Adipocyte (in vitro differentiated cells): Measurements from ENCODE around the gene ZC3H4.
"Not testable (repeated sequence)": the region's sequence is repeated elsewhere in the genome, so short reads cannot be mapped to it uniquely, and the experiment has no call there.

Experiments used
- DNase-seq: peaks from one replicate; pipeline ENCODE4 v3.0.0-alpha.2; 2015; ENCODE audit warnings: low read depth
- H3K27me3 ChIP-seq: replicated peaks from 2 replicates; pipeline ENCODE4 v1.7.0; 2013; ENCODE audit warnings: mild to moderate bottlenecking, low read length, moderate library complexity; ENCODE audit not compliant: control insufficient read depth, insufficient read depth
- H3K36me3 ChIP-seq: 2 replicates; pipeline ENCODE4 v1.7.0; 2013; ENCODE audit warnings: low read length, mild to moderate bottlenecking, moderate library complexity; ENCODE audit not compliant: control insufficient read depth, insufficient read depth, severe bottlenecking
- H3K4me1 ChIP-seq: 2 replicates; pipeline ENCODE4 v1.7.0; 2013; ENCODE audit warnings: mild to moderate bottlenecking, low read length, moderate library complexity; ENCODE audit not compliant: control insufficient read depth, insufficient read depth
- H3K4me3 ChIP-seq: 2 replicates; pipeline ENCODE4 v1.7.0; 2013; ENCODE audit warnings: mild to moderate bottlenecking, low read length, moderate library complexity
- H3K9ac ChIP-seq: 2 replicates; pipeline ENCODE4 v1.7.0; 2013; ENCODE audit warnings: mild to moderate bottlenecking, low read length, moderate library complexity
- H3K9me3 ChIP-seq: 2 replicates; pipeline ENCODE4 v1.7.0; 2013; ENCODE audit warnings: mild to moderate bottlenecking, low read length, moderate library complexity; ENCODE audit not compliant: control insufficient read depth

The ZC3H4 gene

GRCh38 chr19:47094557-47095475, 18.8 kb downstream of the ZC3H4 start:
- Histone ChIP-seq H3K36me3 (peaks cover 34% of the 10 kb centered on the region), H3K9ac (peak overlapping the region; percentile 50), H3K4me3 (no peak overlapping the region), H3K9me3 (no peaks in the 10 kb centered on the region), H3K27me3 (no peaks in the 10 kb centered on the region), H3K4me1 (peaks cover 40% of the 10 kb centered on the region)
- no peak for DNase-seq

- no peaks in the 10 kb centered on the region for H3K27me3 ChIP-seq
- H3K36me3 ChIP-seq, result peaks cover 42% of the 10 kb centered on the region
- H3K4me1 ChIP-seq, result peaks cover 40% of the 10 kb centered on the region
- no peak for DNase-seq
- no peak overlapping the region for H3K9ac ChIP-seq
- no peak overlapping the region for H3K4me3 ChIP-seq
- no peaks in the 10 kb centered on the region for H3K9me3 ChIP-seq
Measured at GRCh38 chr19:47093841-47094240, 19.7 kb downstream of the ZC3H4 start.

GRCh38 chr19:47093254-47093653, 20.3 kb downstream of the ZC3H4 start:
- Histone ChIP-seq H3K36me3 (peaks cover 46% of the 10 kb centered on the region), H3K9ac (no peak overlapping the region), H3K27me3 (no peaks in the 10 kb centered on the region), H3K4me3 (no peak overlapping the region), H3K4me1 (peaks cover 35% of the 10 kb centered on the region), H3K9me3 (no peaks in the 10 kb centered on the region)
- DNase-seq, result peak; percentile 22

GRCh38 chr19:47089767-47090350, 23.7 kb downstream of the ZC3H4 start:
- Histone ChIP-seq H3K36me3 (peaks cover 67% of the 10 kb centered on the region), H3K4me3 (no peak overlapping the region), H3K4me1 (peaks cover under 1% of the 10 kb centered on the region), H3K9me3 (no peaks in the 10 kb centered on the region), H3K27me3 (no peaks in the 10 kb centered on the region), H3K9ac (no peak overlapping the region)
- DNase-seq, result no peak

- no peaks in the 10 kb centered on the region for H3K27me3 ChIP-seq
- no peak overlapping the region for H3K4me3 ChIP-seq
- no peak for DNase-seq
- H3K9ac ChIP-seq, result no peak overlapping the region
- H3K36me3 ChIP-seq, result peaks cover 82% of the 10 kb centered on the region
- no peaks in the 10 kb centered on the region for H3K4me1 ChIP-seq
- H3K9me3 ChIP-seq, result no peaks in the 10 kb centered on the region
Measured at GRCh38 chr19:47086280-47086679, 27.3 kb downstream of the ZC3H4 start.

- Histone ChIP-seq H3K27me3 (no peaks in the 10 kb centered on the region), H3K4me1 (peaks cover 4% of the 10 kb centered on the region), H3K36me3 (peaks cover 81% of the 10 kb centered on the region), H3K4me3 (no peak overlapping the region), H3K9me3 (no peaks in the 10 kb centered on the region), H3K9ac (no peak overlapping the region)
- no peak for DNase-seq
Measured at GRCh38 chr19:47084879-47085439, 28.6 kb downstream of the ZC3H4 start.

GRCh38 chr19:47082493-47082892, 31.1 kb downstream of the ZC3H4 start:
- no peaks in the 10 kb centered on the region for H3K27me3 ChIP-seq
- peaks cover 10% of the 10 kb centered on the region for H3K4me1 ChIP-seq
- no peaks in the 10 kb centered on the region for H3K9me3 ChIP-seq
- no peak overlapping the region for H3K9ac ChIP-seq
- peaks cover 75% of the 10 kb centered on the region for H3K36me3 ChIP-seq
- DNase-seq, result no peak
- H3K4me3 ChIP-seq, result no peak overlapping the region

GRCh38 chr19:47081095-47081494, 32.5 kb downstream of the ZC3H4 start:
- no peak for DNase-seq
- H3K9ac ChIP-seq, result no peak overlapping the region

GRCh38 chr19:47078351-47078750, 35.2 kb downstream of the ZC3H4 start:
- peaks cover 17% of the 10 kb centered on the region for H3K4me1 ChIP-seq
- H3K36me3 ChIP-seq, result peaks cover 59% of the 10 kb centered on the region

More at GRCh38 chr19:47081095-47081494, 32.5 kb downstream of the ZC3H4 start:
- Histone ChIP-seq H3K4me3 (no peak overlapping the region), H3K27me3 (no peaks in the 10 kb centered on the region), H3K4me1 (peaks cover 10% of the 10 kb centered on the region), H3K9me3 (no peaks in the 10 kb centered on the region), H3K36me3 (peaks cover 71% of the 10 kb centered on the region)

GRCh38 chr19:47075941-47076340, 37.6 kb downstream of the ZC3H4 start:
- no peak overlapping the region for H3K9ac ChIP-seq
- peaks cover 54% of the 10 kb centered on the region for H3K36me3 ChIP-seq
- DNase-seq, result no peak
- no peaks in the 10 kb centered on the region for H3K9me3 ChIP-seq
- no peaks in the 10 kb centered on the region for H3K27me3 ChIP-seq
- no peak overlapping the region for H3K4me3 ChIP-seq
- H3K4me1 ChIP-seq, result peaks cover 14% of the 10 kb centered on the region

More at GRCh38 chr19:47078351-47078750, 35.2 kb downstream of the ZC3H4 start:
- not testable (repeated sequence) for H3K9ac ChIP-seq, DNase-seq, H3K27me3 ChIP-seq, H3K4me3 ChIP-seq, H3K9me3 ChIP-seq

- Histone ChIP-seq H3K36me3 (peaks cover 51% of the 10 kb centered on the region), H3K4me3 (no peak overlapping the region), H3K27me3 (no peaks in the 10 kb centered on the region), H3K9ac (no peak overlapping the region), H3K4me1 (peaks cover 14% of the 10 kb centered on the region), H3K9me3 (no peaks in the 10 kb centered on the region)
- DNase-seq, result no peak
Measured at GRCh38 chr19:47075179-47075810, 38.3 kb downstream of the ZC3H4 start.
